GM23338 (cell line): ENCODE results near the gene DOCK10.

ENCODE experiments used
- CTCF ChIP-seq, 2 experiments: fragments of 200-600 bp in 1 of 2; sonication (generic) in 1 of 2; conservative IDR thresholded peaks; 2 replicates each; pipeline versions ENCODE4 v1.5.1 to v1.6.1; 2016 to 2017; ENCODE audit warnings: antibody characterized with exemption in 2 of 2, low read depth in 2 of 2, mild to moderate bottlenecking in 2 of 2, moderate library complexity in 1 of 2
- ETS1 ChIP-seq: IDR thresholded peaks from 2 replicates; pipeline ENCODE4 v1.6.1; 2016; ENCODE audit warnings: antibody characterized with exemption
- EZH2 ChIP-seq: fragments of 200-600 bp; sonication (generic); IDR thresholded peaks from one replicate; pipeline ENCODE4 v1.8.0; 2017; ENCODE audit warnings: antibody characterized with exemption, mild to moderate bottlenecking, low read depth; ENCODE audit not compliant: unreplicated experiment
- JUNB ChIP-seq: IDR thresholded peaks from one replicate; pipeline ENCODE4 v1.6.1; 2016; ENCODE audit warnings: antibody characterized with exemption; ENCODE audit not compliant: unreplicated experiment
- NANOG ChIP-seq: IDR thresholded peaks from 2 replicates; pipeline ENCODE4 v1.6.1; 2016; ENCODE audit warnings: antibody characterized with exemption, borderline replicate concordance
- POLR2AphosphoS5 ChIP-seq: IDR thresholded peaks from 2 replicates; pipeline ENCODE4 v1.6.1; 2016; ENCODE audit warnings: antibody characterized with exemption, low read depth
- REST ChIP-seq: IDR thresholded peaks from one replicate; pipeline ENCODE4 v1.6.1; 2018; ENCODE audit warnings: antibody characterized with exemption; ENCODE audit not compliant: unreplicated experiment

DNA sequence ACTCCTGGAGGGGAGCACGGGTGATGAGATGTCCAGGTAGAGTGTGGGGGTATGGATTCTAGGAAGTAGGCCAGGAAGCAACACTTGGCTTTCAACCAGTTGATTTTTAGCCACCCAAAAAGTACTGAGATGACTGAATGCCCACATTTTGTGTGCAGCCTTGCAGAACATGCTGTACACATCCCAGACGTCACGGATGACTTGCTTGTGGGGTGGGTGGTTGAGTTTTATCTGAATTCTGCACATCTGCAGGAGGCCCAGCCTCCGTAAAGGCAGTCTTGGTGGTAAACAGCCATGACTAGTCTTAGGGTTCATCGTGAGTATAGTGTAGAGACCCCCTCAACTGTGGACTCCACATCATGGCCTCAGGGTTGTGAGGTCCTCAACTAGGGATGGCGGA lies 272.8 kb downstream of the DOCK10 start:
- TF ChIP-seq CTCF (conservative IDR thresholded peaks at IDR 0.05; ENCODE audit: low read depth in 2 of 2) (no peak), POLR2AphosphoS5 (no peak), EZH2 (no peak), REST (no peak), NANOG (no peak), JUNB (no peak), ETS1 (no peak)
